Endothelial cell of umbilical vein (primary cell): ENCODE data around the gene TTI1. TPM values are rescaled to one million over a fixed set of nuclear protein-coding genes. Genes with fewer than 3 reads are reported as not detected.

Source experiments
- BruUV-seq: library from RNA; stranded (reverse); fragments of 400-500 nt; replicated peaks from 2 replicates; lab custom pipeline; 2021; lab: Mats Ljungman, UMichigan
- CTCF ChIA-PET: fragments of 300-600, 350-600 bp; sonication (Branson Sonifier 250); formaldehyde crosslinking; loops from one replicate; lab custom pipeline; 2021; ENCODE audit warnings: antibody characterized with exemption, inconsistent platforms; lab: Charles Lee
- POLR2A ChIA-PET: fragments of 300-600, 350-600 bp; sonication (Branson Sonifier 250); formaldehyde crosslinking; loops from one replicate; lab custom pipeline; 2021; ENCODE audit warnings: antibody characterized with exemption, inconsistent platforms; lab: Charles Lee
- DNase-seq: peaks from one replicate; pipeline ENCODE4 v3.0.0-alpha.2; 2011; ENCODE audit warnings: low read depth, low spot score
- FAIRE-seq: peaks from 2 replicates; lab custom pipeline; 2011; peaks lifted over from hg19 to GRCh38; lab: Jason Lieb, UNC
- H2AFZ ChIP-seq: 2 replicates; pipeline ENCODE4 v1.6.0; 2012; ENCODE audit warnings: low read depth, low read length, control low read depth, inconsistent platforms
- H3K27ac ChIP-seq: 2 replicates; pipeline ENCODE4 v1.5.1; 2011; ENCODE audit warnings: low read depth, mild to moderate bottlenecking, control low read depth, low read length, moderate library complexity; ENCODE audit not compliant: insufficient read depth
- H3K27me3 ChIP-seq, 2 experiments: 2 replicates each; pipeline versions ENCODE4 v1.6.0 to v1.6.1; 2011; ENCODE audit warnings: low read length in 2 of 2, mixed read lengths in 1 of 2; ENCODE audit not compliant: control insufficient read depth in 2 of 2, insufficient read depth in 2 of 2
- H3K36me3 ChIP-seq, 2 experiments: 2 replicates in 1 of 2; 3 replicates in 1 of 2; pipeline ENCODE4 v1.5.1; 2011; ENCODE audit warnings: low read length in 2 of 2, mild to moderate bottlenecking in 1 of 2, moderate library complexity in 1 of 2; ENCODE audit not compliant: control insufficient read depth in 2 of 2, insufficient read depth in 2 of 2; ENCODE audit errors: extremely low read depth in 1 of 2
- H3K4me1 ChIP-seq: 3 replicates; pipeline ENCODE4 v1.5.1; 2011; ENCODE audit warnings: mild to moderate bottlenecking, low read length; ENCODE audit not compliant: control insufficient read depth, insufficient read depth; ENCODE audit errors: extremely low read depth
- H3K4me2 ChIP-seq: 2 replicates; pipeline ENCODE4 v1.6.1; 2011; ENCODE audit warnings: low read length, control low read depth, mixed read lengths; ENCODE audit not compliant: insufficient read depth
- H3K4me3 ChIP-seq, 3 experiments: fragments of 200-600 bp in 1 of 3; sonication (generic), shearing (Covaris generic) in 1 of 3; replicated peaks in 1 of 3; 2 replicates each; pipeline ENCODE4 v1.5.1; 2011 to 2016; ENCODE audit warnings: control low read depth in 3 of 3, low read length in 3 of 3, mild to moderate bottlenecking in 2 of 3, inconsistent platforms in 1 of 3, low read depth in 1 of 3, moderate library complexity in 1 of 3; ENCODE audit not compliant: insufficient read depth in 1 of 3
- H3K79me2 ChIP-seq: 2 replicates; pipeline ENCODE4 v1.6.0; 2012; ENCODE audit warnings: low read length, inconsistent platforms; ENCODE audit not compliant: control insufficient read depth, insufficient read depth
- H3K9ac ChIP-seq: replicated peaks from 2 replicates; pipeline ENCODE3; 2011; ENCODE audit warnings: low read length, control low read depth; ENCODE audit not compliant: insufficient read depth; ENCODE audit errors: extremely low read depth
- H3K9me1 ChIP-seq: replicated peaks from 3 replicates; pipeline ENCODE4 v1.6.0; 2011; ENCODE audit warnings: mild to moderate bottlenecking, low read length; ENCODE audit not compliant: control insufficient read depth, insufficient read depth; ENCODE audit errors: extremely low read depth
- H3K9me3 ChIP-seq: replicated peaks from 2 replicates; pipeline ENCODE4 v1.5.1; 2012; ENCODE audit warnings: low read length, inconsistent platforms; ENCODE audit not compliant: control insufficient read depth, insufficient read depth
- H4K20me1 ChIP-seq: replicated peaks from 2 replicates; pipeline ENCODE3; 2011; ENCODE audit warnings: mild to moderate bottlenecking, low read length; ENCODE audit not compliant: control insufficient read depth, insufficient read depth; ENCODE audit errors: extremely low read depth
- EZH2 ChIP-seq: IDR thresholded peaks from 2 replicates; pipeline ENCODE4 v1.6.1; 2012; ENCODE audit warnings: borderline replicate concordance, low read depth, mild to moderate bottlenecking, moderate library complexity, low read length, inconsistent platforms; ENCODE audit not compliant: severe bottlenecking
- FOS ChIP-seq: IDR thresholded peaks from 2 replicates; pipeline ENCODE4 v1.6.1; 2011; ENCODE audit warnings: mild to moderate bottlenecking, low read length, moderate library complexity, borderline replicate concordance; ENCODE audit not compliant: insufficient read depth
- GATA2 ChIP-seq: IDR thresholded peaks from 2 replicates; pipeline ENCODE4 v1.7.0; 2011; ENCODE audit warnings: low read depth, mild to moderate bottlenecking, moderate library complexity, mixed read lengths, low read length; ENCODE audit not compliant: insufficient read length, insufficient read depth
- MYC ChIP-seq: IDR thresholded peaks from one replicate; pipeline ENCODE4 v1.6.1; 2011; ENCODE audit warnings: mild to moderate bottlenecking, low read depth, low read length
- POLR2AphosphoS5 ChIP-seq: IDR thresholded peaks from 2 replicates; pipeline ENCODE4 v1.6.1; 2012; ENCODE audit warnings: low read depth, mild to moderate bottlenecking, control low read depth, low read length, moderate library complexity; ENCODE audit not compliant: insufficient read depth
- dilution Hi-C: fragments of 300-500 bp; cut with MboI; formaldehyde crosslinking; loops from one replicate; pipeline ENCODE4 v1.15.0; 2019; ENCODE audit warnings: low sequenced_read_pairs; ENCODE audit not compliant: extremely low pct_ligation_motif_present
- intact Hi-C: fragments of 100-400 bp; cut with micrococcal nuclease; formaldehyde crosslinking; loops from one replicate; pipeline ENCODE4 v1.10.0; 2022
- polyA plus RNA-seq, 4 experiments: library from polyadenylated mRNA; depleted of rRNA in 3 of 4; stranded (reverse) in 3 of 4; unstranded in 1 of 4; fragments of >200 nt; gene quantifications; 2 replicates each; pipeline versions ENCODE4 v1.2.1 to v1.2.3, GENCODE V29; 2011 to 2012; ENCODE audit warnings: missing spikeins in 1 of 4
- total RNA-seq: library from RNA; stranded (reverse); gene quantifications from 2 replicates; pipeline ENCODE4 v1.2.3, GENCODE V29; 2021
- TF ChIP-seq, protein P1 (sequence below), 2 donors: IDR thresholded peaks; 1 replicate in 1 of 2; 2 replicates in 1 of 2; pipeline ENCODE4 v1.5.1; 2011; ENCODE audit warnings: low read length in 2 of 2, mild to moderate bottlenecking in 2 of 2, moderate library complexity in 2 of 2, control low read depth in 1 of 2, inconsistent platforms in 1 of 2, low read depth in 1 of 2; ENCODE audit not compliant: insufficient read depth in 1 of 2; ENCODE audit errors: extremely low read depth in 1 of 2

TTI1 gene
- total and polyA plus RNA-seq, 2 donors (not counting 3 experiments of a cell fraction or from before 2014, with no cell fraction given): 13.2 to 23.2 TPM

DNA sequence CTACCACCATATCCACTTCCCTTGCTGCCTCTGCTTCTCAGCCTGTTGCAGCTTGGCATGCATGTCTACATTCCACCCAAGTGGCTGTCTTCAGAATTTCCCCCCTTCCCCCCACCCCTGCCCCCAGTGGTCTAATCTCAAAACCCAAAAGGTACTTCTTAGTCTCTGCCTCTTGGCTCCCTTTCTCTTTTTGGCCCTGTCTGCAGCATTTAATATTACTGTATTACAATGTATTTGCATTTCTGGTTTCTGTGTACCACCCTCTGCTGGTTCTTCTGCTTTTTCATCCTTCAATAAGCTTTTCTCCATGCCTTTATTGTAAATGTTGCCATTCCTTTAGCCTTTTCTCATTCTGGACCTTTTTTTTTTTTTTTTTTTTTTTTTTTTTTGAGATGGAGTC is 43.3 kb upstream of the TTI1 start:
- no peaks in the 10 kb centered on the region for H3K9me1 ChIP-seq
- peaks cover 1 to 5% of the 10 kb centered on the region in 2 experiments for H3K36me3 ChIP-seq
- no TSS peak for BruUV-seq
- no peak for FAIRE-seq
- H2AFZ ChIP-seq: no peak overlapping the region
- H3K27ac ChIP-seq: no peak overlapping the region
- TF ChIP-seq, protein P1, sequence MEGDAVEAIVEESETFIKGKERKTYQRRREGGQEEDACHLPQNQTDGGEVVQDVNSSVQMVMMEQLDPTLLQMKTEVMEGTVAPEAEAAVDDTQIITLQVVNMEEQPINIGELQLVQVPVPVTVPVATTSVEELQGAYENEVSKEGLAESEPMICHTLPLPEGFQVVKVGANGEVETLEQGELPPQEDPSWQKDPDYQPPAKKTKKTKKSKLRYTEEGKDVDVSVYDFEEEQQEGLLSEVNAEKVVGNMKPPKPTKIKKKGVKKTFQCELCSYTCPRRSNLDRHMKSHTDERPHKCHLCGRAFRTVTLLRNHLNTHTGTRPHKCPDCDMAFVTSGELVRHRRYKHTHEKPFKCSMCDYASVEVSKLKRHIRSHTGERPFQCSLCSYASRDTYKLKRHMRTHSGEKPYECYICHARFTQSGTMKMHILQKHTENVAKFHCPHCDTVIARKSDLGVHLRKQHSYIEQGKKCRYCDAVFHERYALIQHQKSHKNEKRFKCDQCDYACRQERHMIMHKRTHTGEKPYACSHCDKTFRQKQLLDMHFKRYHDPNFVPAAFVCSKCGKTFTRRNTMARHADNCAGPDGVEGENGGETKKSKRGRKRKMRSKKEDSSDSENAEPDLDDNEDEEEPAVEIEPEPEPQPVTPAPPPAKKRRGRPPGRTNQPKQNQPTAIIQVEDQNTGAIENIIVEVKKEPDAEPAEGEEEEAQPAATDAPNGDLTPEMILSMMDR (IDR thresholded peaks at IDR 0.05; ENCODE audit: extremely low read depth in 1 of 2, insufficient read depth in 1 of 2, low read depth in 1 of 2, low read length in 2 of 2): no peak
- no peak for TF ChIP-seq POLR2AphosphoS5
- TF ChIP-seq GATA2: no peak
- no peak for TF ChIP-seq EZH2
- no peak for TF ChIP-seq FOS
- no peak for TF ChIP-seq MYC
- H4K20me1 ChIP-seq: no peaks in the 10 kb centered on the region
- H3K4me2 ChIP-seq: no peak overlapping the region
- CTCF ChIA-PET: interaction anchor here (0.6 to 4.3 kb wide), 7 partner anchors 18 to 142 kb away, joined by 3 to 100 read pairs (median 3); no protein-coding TSS in a partner anchor
- no peaks in the 10 kb centered on the region for H3K27me3 ChIP-seq
- H3K4me3 ChIP-seq: no peak overlapping the region
- POLR2A ChIA-PET: no interaction called here
- no peak overlapping the region for H3K9ac ChIP-seq
- intact Hi-C loops: no loop called here
- no peaks in the 10 kb centered on the region for H3K9me3 ChIP-seq
- dilution Hi-C loops: no loop called here
- DNase-seq: no peak
- H3K4me1 ChIP-seq: peaks cover 14% of the 10 kb centered on the region
- peaks cover 18% of the 10 kb centered on the region for H3K79me2 ChIP-seq
